Measurements from ENCODE around the gene DHRSX. TPM values are rescaled to one million over a fixed set of nuclear protein-coding genes. Genes with fewer than 3 reads are reported as not detected.

Gene DHRSX
- total RNA-seq (2014; rRNA removed; shearing (Covaris generic)) (15.2 and 19.6 TPM in 2 replicates), polyA plus RNA-seq (2016; fragmentation: Nextera tagmentation; extraction: Ambion mirVana) (30.2 and 31.1 TPM in 2 replicates)

DNA sequence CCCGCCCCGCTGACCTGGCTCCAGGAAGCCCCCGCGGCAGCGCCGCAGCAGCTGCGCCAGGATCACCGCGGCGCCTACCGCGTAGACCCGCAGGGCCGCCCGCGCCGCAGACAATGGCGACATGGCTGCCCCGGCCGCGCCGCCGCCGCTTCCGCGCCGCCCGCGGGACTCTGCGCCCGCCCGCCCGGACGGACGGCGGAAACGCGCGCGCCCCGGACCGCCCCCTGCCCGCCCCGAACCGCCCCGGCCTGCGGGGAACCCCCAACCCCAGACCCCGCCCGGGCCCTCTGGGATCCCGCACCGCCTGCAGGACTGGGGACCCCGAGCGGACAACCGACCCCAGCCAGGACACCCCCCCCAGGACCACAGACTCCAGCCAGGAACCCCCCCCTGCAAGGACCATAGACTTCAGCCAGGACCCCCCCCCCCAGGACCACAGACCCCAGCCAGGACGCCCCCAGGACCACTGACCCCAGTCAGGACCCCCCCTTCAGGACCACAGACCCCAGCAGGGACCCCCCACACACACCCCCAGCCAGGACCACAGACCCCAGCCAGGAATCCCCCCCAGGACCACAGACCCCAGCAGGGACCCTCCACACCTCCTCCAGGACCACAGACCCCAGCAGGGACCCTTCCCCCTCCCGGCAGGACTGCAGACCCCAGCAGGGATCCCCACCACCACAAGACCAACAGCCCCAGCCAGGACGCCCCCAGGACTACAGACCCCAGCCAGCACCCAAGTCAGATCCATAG, at the start of gene DHRSX, which contains the start of gene ZBED1:
Gene DHRSX, minus strand, starts transcription at position 174 of the 756 bp plus-strand sequence. Its CDS starts 51 bp downstream, at position 123.
Gene ZBED1, minus strand, starts transcription at position 174 of the 756 bp plus-strand sequence. CDS start 10,257 bp downstream, outside the sequence.
- in situ Hi-C loops (cut with MboI): no loop called here
- H3F3A ChIP-seq (ENCODE audit: insufficient read depth): peaks cover 22% of the 10 kb centered on the region
- H3K79me2 ChIP-seq (ENCODE audit: insufficient read depth): peaks cover 44% of the 10 kb centered on the region
- no peaks in the 10 kb centered on the region for H3K27me3 ChIP-seq (replicated peaks; ENCODE audit: insufficient read depth)
- peak within 1 kb of the TSS; percentile 75 for H3K27ac ChIP-seq
- no peaks in the 10 kb centered on the region for H3K36me3 ChIP-seq (ENCODE audit: low read depth)
- H3K9me2 ChIP-seq (ENCODE audit: insufficient read depth): no peaks in the 10 kb centered on the region
- peak; percentile 73 for DNase-seq
- no peaks in the 10 kb centered on the region for H4K20me1 ChIP-seq (ENCODE audit: insufficient read depth)
- H3K9me3 ChIP-seq (ENCODE audit: low read depth): no peaks in the 10 kb centered on the region
- H3K4me3 ChIP-seq: peak within 1 kb of the TSS; percentile 91
- H3K4me2 ChIP-seq (ENCODE audit: unreplicated experiment): peak within 1 kb of the TSS; percentile 82
- peak within 1 kb of the TSS; percentile 96 for H3K9ac ChIP-seq
- WGBS, 2 experiments (ENCODE audit: low coverage in 1 of 2, low lambda C conversion rate in 2 of 2, missing lambda C conversion rate in 2 of 2): 1 to 8% methylated on average over 12 to 17 of the region's 57 CpGs
- peak within 1 kb of the TSS; percentile 85 for H2AFZ ChIP-seq
- peaks cover 25% of the 10 kb centered on the region for H3K4me1 ChIP-seq (ENCODE audit: insufficient read depth)
- TF ChIP-seq EZH2phosphoT487 (IDR thresholded peaks at IDR 0.05; ENCODE audit: insufficient read depth, low read depth) (no peak), EZH2 (IDR thresholded peaks at IDR 0.05; ENCODE audit: insufficient read depth, poor library complexity, severe bottlenecking) (no peak)

DNA sequence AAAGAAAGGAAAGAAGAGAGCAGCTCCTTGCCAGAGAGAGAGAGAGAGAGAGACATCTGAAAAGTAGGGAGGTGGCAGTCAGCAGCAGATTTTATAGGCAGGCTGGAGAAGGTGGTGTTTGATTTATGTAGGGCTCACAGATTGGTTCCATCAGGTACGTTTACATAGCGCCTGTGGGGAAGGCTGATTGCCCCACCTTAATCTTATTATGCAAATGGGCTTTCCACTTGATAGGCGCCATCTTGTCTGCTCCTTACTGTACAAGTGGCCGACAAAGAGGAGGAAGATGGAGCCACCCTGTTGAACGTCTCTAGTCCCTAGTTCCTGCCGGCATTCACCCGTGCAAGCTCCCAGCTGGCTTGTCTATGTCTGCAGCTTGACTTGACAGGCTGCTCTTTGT, 49.1 kb upstream of the DHRSX start:
- no peak overlapping the region for H3K4me2 ChIP-seq (ENCODE audit: unreplicated experiment)
- H3F3A ChIP-seq (ENCODE audit: insufficient read depth): peaks cover 5% of the 10 kb centered on the region; the same call in 1 of the 2 replicates
- no peak overlapping the region for H3K4me3 ChIP-seq
- TF ChIP-seq EZH2phosphoT487 (IDR thresholded peaks at IDR 0.05; ENCODE audit: insufficient read depth, low read depth) (no peak), EZH2 (IDR thresholded peaks at IDR 0.05; ENCODE audit: insufficient read depth, poor library complexity, severe bottlenecking) (no peak)
- peaks cover 7% of the 10 kb centered on the region; the same call in 1 of the 2 replicates for H3K4me1 ChIP-seq (ENCODE audit: insufficient read depth)
- no peaks in the 10 kb centered on the region for H3K36me3 ChIP-seq (ENCODE audit: low read depth)
- 7 to 14% methylated on average over 7 of the region's 7 CpGs for WGBS, 2 experiments (ENCODE audit: low coverage in 1 of 2, low lambda C conversion rate in 2 of 2, missing lambda C conversion rate in 2 of 2)
- in situ Hi-C loops (cut with MboI): no loop called here
- H3K9me2 ChIP-seq (ENCODE audit: insufficient read depth): no peaks in the 10 kb centered on the region
- no peak overlapping the region for H2AFZ ChIP-seq
- H3K27me3 ChIP-seq (replicated peaks; ENCODE audit: insufficient read depth): peaks cover 19% of the 10 kb centered on the region
- H3K79me2 ChIP-seq (ENCODE audit: insufficient read depth): no peaks in the 10 kb centered on the region
- no peak overlapping the region for H3K27ac ChIP-seq
- no peaks in the 10 kb centered on the region for H3K9me3 ChIP-seq (ENCODE audit: low read depth)
- H4K20me1 ChIP-seq (ENCODE audit: insufficient read depth): no peaks in the 10 kb centered on the region
- DNase-seq: no peak
- no peak overlapping the region for H3K9ac ChIP-seq

- Histone ChIP-seq H3K27ac (no peak overlapping the region), H3K27me3 (replicated peaks; ENCODE audit: insufficient read depth) (peaks cover 19% of the 10 kb centered on the region), H3K4me2 (ENCODE audit: unreplicated experiment) (no peak overlapping the region), H3F3A (ENCODE audit: insufficient read depth) (peaks cover 5% of the 10 kb centered on the region; the same call in 1 of the 2 replicates), H3K36me3 (ENCODE audit: low read depth) (no peaks in the 10 kb centered on the region), H3K9ac (no peak overlapping the region), H3K9me3 (ENCODE audit: low read depth) (no peaks in the 10 kb centered on the region), H4K20me1 (ENCODE audit: insufficient read depth) (no peaks in the 10 kb centered on the region), H2AFZ (no peak overlapping the region), H3K4me1 (ENCODE audit: insufficient read depth) (peaks cover 7% of the 10 kb centered on the region; the same call in 1 of the 2 replicates), H3K4me3 (no peak overlapping the region), H3K79me2 (ENCODE audit: insufficient read depth) (no peaks in the 10 kb centered on the region), H3K9me2 (ENCODE audit: insufficient read depth) (no peaks in the 10 kb centered on the region)
- in situ Hi-C loops (cut with MboI): no loop called here
- no peak for DNase-seq
- no peak for TF ChIP-seq EZH2 (IDR thresholded peaks at IDR 0.05; ENCODE audit: insufficient read depth, poor library complexity, severe bottlenecking)
- no peak for TF ChIP-seq EZH2phosphoT487 (IDR thresholded peaks at IDR 0.05; ENCODE audit: insufficient read depth, low read depth)
- WGBS, 2 experiments (ENCODE audit: low coverage in 1 of 2, low lambda C conversion rate in 2 of 2, missing lambda C conversion rate in 2 of 2): 33 to 41% methylated on average over 11 of the region's 11 CpGs
These were observed 48.1 kb upstream of the DHRSX start for GRCh38 chrX:2548711-2549423.

- TF ChIP-seq EZH2phosphoT487 (IDR thresholded peaks at IDR 0.05; ENCODE audit: insufficient read depth, low read depth) (no peak), EZH2 (IDR thresholded peaks at IDR 0.05; ENCODE audit: insufficient read depth, poor library complexity, severe bottlenecking) (no peak)
- in situ Hi-C loops (cut with MboI): no loop called here
- no peak overlapping the region for H3K27ac ChIP-seq
- H3K9ac ChIP-seq: no peak overlapping the region
- H3K27me3 ChIP-seq (replicated peaks; ENCODE audit: insufficient read depth): peaks cover 22% of the 10 kb centered on the region
- no peak overlapping the region for H2AFZ ChIP-seq
- 57 to 71% methylated on average over 4 of the region's 4 CpGs for WGBS, 2 experiments (ENCODE audit: low coverage in 1 of 2, low lambda C conversion rate in 2 of 2, missing lambda C conversion rate in 2 of 2)
- peaks cover under 1% of the 10 kb centered on the region; the same call in 1 of the 2 replicates for H3F3A ChIP-seq (ENCODE audit: insufficient read depth)
- no peaks in the 10 kb centered on the region for H3K36me3 ChIP-seq (ENCODE audit: low read depth)
- no peaks in the 10 kb centered on the region for H3K9me3 ChIP-seq (ENCODE audit: low read depth)
- H3K9me2 ChIP-seq (ENCODE audit: insufficient read depth): no peaks in the 10 kb centered on the region
- no peaks in the 10 kb centered on the region for H3K79me2 ChIP-seq (ENCODE audit: insufficient read depth)
- H3K4me2 ChIP-seq (ENCODE audit: unreplicated experiment): no peak overlapping the region
- 0 out of 2 replicates have a peak, but pooled peaks cover under 1% of the 10 kb centered on the region for H3K4me1 ChIP-seq (ENCODE audit: insufficient read depth)
- no peak for DNase-seq
- H4K20me1 ChIP-seq (ENCODE audit: insufficient read depth): no peaks in the 10 kb centered on the region
- no peak overlapping the region for H3K4me3 ChIP-seq
These were observed 47.0 kb upstream of the DHRSX start for GRCh38 chrX:2547736-2548135.

All from GM23248 (cell line).